Measurements from ENCODE around the gene CENPF.

Gene CENPF

GRCh38 chr1:214698559-214698958 lies 95.6 kb downstream of the CENPF start:
- in situ Hi-C loops (cut with HindIII; ENCODE audit: low sequenced_read_pairs), result no loop called here

DNA sequence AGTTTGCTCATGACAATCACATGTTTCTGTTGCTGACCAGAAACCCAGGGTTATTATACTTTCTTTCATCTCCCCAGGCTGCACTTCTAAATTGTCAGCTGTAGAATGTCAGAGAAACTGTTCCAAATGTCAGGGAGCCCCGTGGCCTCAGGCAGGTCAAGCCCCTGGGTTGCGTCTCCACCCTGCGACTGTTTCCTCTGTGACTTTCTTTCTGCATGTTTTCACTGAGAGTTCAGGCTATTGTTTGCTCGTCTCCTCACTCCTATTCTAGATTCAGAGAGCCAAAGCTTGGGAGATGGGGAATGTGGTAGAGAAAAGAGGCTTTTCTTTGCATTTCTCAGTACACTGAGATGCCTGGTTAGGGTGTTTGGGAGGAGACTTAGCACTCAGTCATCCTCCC lies 97.4 kb downstream of the CENPF start:
- in situ Hi-C loops (cut with HindIII; ENCODE audit: low sequenced_read_pairs), result no loop called here

- in situ Hi-C loops (cut with HindIII; ENCODE audit: low sequenced_read_pairs), result no loop called here
Observed at GRCh38 chr1:214702556-214702955, 99.6 kb downstream of the CENPF start.

DNA sequence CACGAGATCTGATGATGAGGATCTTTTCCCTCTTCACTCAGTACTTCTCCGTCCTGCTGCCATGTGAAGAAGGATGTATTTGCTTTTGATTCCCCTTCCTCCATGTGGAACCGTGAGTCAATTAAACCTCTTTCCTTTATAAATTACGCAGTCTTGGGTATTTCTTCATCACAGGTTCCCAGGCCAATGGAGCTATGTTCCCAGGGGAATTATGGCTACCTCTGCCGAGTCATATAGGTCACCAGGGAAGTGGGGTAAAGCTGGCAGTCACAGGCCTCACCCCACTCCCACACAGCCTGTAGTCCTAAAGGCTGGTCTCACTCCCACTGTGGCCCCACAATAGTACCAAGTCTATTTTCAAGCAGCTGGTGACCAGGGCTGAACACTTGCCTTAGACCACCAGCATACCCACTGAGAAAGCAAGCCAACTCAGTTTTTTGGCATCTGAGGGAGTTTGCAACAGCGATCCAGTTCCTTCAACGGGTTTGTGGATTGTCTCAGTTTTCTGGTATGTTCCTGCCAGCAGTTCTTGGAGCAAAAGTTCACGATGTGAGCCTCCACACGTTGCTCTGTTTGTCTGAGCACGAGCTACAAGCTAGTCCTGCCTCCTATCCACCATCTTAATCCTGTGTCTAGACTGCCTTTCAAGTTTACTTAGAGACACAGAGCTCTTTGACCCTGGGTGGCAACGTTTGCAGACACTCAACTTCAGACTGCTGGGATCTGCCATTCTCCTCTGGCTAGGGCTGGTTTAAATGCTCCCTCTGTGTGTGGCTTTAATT lies 104.5 kb downstream of the CENPF start:
- in situ Hi-C loops (cut with HindIII; ENCODE audit: low sequenced_read_pairs), result no loop called here

GRCh38 chr1:214708321-214708955 lies 105.4 kb downstream of the CENPF start:
- in situ Hi-C loops (cut with HindIII; ENCODE audit: low sequenced_read_pairs), result no loop called here

DNA sequence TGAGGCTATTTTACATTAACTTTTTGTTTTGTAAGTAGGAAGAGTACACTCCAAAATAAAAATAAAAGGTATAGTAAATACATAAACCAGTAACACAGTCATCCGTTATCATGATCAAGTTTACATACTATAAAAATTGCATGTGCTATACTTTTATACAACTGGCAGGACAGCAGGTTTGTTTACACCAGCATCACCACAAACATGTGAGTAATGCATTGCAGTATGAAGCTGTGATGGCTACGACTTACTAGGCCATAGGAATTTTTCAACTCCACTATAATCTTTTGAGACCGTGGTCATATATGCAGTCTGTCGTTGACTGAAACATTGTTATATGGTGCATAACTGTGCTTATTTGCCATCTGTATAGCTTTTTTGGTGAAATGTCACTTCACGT lies 106.2 kb downstream of the CENPF start:
- in situ Hi-C loops (cut with HindIII; ENCODE audit: low sequenced_read_pairs), result no loop called here

GRCh38 chr1:214712737-214713136 lies 109.7 kb downstream of the CENPF start:
- in situ Hi-C loops (cut with HindIII; ENCODE audit: low sequenced_read_pairs), result no loop called here
